ENCODE data around the gene CCDC80. TPM values are rescaled to one million over a fixed set of nuclear protein-coding genes. Genes with fewer than 3 reads are reported as not detected.

The CCDC80 gene
- total and polyA plus RNA-seq, 9 of the 15 experiments (the other 6 are each of a cell fraction or from before 2014, with no cell fraction given) = 0.17 to 2.0 (median 1.1) TPM

DNA sequence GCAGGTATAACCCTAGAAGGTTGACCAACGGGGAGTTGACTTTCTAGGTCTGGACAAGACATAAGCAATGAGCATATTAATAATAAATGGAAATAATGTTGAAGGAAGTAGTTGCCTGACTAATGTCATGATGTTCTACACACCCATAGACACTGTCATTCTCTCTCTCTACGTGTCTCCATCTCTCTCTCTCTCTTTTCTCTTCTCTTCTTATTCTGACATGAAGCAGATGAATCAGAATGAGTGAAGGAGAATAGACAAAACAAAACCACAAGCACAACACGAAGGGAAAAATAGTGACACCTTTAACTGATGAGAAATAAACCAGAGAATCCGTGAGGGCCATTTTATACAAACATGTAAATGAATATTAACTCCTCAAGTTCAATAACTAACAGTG, 26.7 kb upstream of the CCDC80 start:
- Histone ChIP-seq H3K9me1 (ENCODE audit: control insufficient read depth, insufficient read depth, low read length) (no peaks in the 10 kb centered on the region), H3K9me3 (replicated peaks; ENCODE audit: control insufficient read depth, insufficient read depth, low read depth, low read length) (no peaks in the 10 kb centered on the region), H4K20me1 (replicated peaks; ENCODE audit: control insufficient read depth, insufficient read depth, low read length) (no peaks in the 10 kb centered on the region), H3K4me2 (ENCODE audit: insufficient read depth, low read length) (no peak overlapping the region), H3K79me2 (ENCODE audit: control insufficient read depth, insufficient read depth, low read length) (peaks cover 22% of the 10 kb centered on the region), H3K4me3 (no peak overlapping the region), H2AFZ (ENCODE audit: low read depth, low read length) (no peak overlapping the region), H3K9ac (ENCODE audit: insufficient read depth in 1 of 2, low read depth in 2 of 2, low read length in 2 of 2) (no peak overlapping the region), H3K27ac (ENCODE audit: extremely low read depth, low read depth, low read length) (no peak overlapping the region), H3K4me1 (replicated peaks in 1 of 2; ENCODE audit: control insufficient read depth in 2 of 2, insufficient read depth in 2 of 2, low read length in 2 of 2) (peaks cover 6 to 30% of the 10 kb centered on the region in 2 experiments; a peak in 4 of 5 replicates), H3K36me3 (ENCODE audit: control insufficient read depth, insufficient read depth, low read length) (no peaks in the 10 kb centered on the region), H3K27me3 (ENCODE audit: control insufficient read depth in 2 of 2, insufficient read depth in 2 of 2, low read length in 2 of 2) (no peaks in the 10 kb centered on the region)
- ChIA-PET CTCF (ENCODE audit: low intra/inter-chr PET ratio) (no interaction called here), POLR2A (interaction anchor here (0.8 kb wide), 1 partner anchor 9 kb away, joined by 3 read pairs; no protein-coding TSS in a partner anchor)
- intact Hi-C loops (cut with micrococcal nuclease) = no loop called here
- ATAC-seq (no peak), DNase-seq (ENCODE audit: extremely low read depth in 1 of 4, low spot score in 3 of 4) (no peak), FAIRE-seq (no peak)
- BruUV-seq (replicated peaks) = no TSS peak
- WGBS (ENCODE audit: insufficient coverage, low coverage, missing lambda C conversion rate) = 22% methylated on average over 3 of the region's 4 CpGs
- TF ChIP-seq CBFA2T2 (conservative IDR thresholded peaks at IDR 0.05) (no peak), CAMTA2 (CRISPR knock-in tag; conservative IDR thresholded peaks at IDR 0.05) (no peak), THAP12 (CRISPR knock-in tag; IDR thresholded peaks at IDR 0.05) (no peak), ZNF77 (CRISPR knock-in tag; IDR thresholded peaks at IDR 0.05) (no peak)
- TF ChIP-seq, protein P1, sequence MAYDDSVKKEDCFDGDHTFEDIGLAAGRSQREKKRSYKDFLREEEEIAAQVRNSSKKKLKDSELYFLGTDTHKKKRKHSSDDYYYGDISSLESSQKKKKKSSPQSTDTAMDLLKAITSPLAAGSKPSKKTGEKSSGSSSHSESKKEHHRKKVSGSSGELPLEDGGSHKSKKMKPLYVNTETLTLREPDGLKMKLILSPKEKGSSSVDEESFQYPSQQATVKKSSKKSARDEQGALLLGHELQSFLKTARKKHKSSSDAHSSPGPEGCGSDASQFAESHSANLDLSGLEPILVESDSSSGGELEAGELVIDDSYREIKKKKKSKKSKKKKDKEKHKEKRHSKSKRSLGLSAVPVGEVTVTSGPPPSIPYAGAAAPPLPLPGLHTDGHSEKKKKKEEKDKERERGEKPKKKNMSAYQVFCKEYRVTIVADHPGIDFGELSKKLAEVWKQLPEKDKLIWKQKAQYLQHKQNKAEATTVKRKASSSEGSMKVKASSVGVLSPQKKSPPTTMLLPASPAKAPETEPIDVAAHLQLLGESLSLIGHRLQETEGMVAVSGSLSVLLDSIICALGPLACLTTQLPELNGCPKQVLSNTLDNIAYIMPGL (CRISPR knock-in tag; IDR thresholded peaks at IDR 0.05) = no peak
- in situ Hi-C loops (cut with MboI) = no loop called here

Measured in K562 (cell line).